HCT116 (cell line): ENCODE results near the gene DNM1. TPM values are rescaled to one million over a fixed set of nuclear protein-coding genes. Genes with fewer than 3 reads are reported as not detected.
"Not testable (repeated sequence)": the region's sequence is repeated elsewhere in the genome, so short reads cannot be mapped to it uniquely, and the experiment has no call there.

Source experiments
- ATAC-seq: fragments of 200-7000 bp; cut with Tn5 transposase; 2 replicates; pipeline ENCODE4 v1.9.1; 2020; ENCODE audit warnings: mild to moderate bottlenecking, moderate library complexity
- BruUV-seq: library from RNA; stranded (reverse); fragments of 400-500 nt; replicated peaks from 2 replicates; lab custom pipeline; 2021; lab: Mats Ljungman, UMichigan
- CTCF ChIA-PET: fragments of 300-600 bp; sonication (Branson Sonifier 250); formaldehyde crosslinking; loops from one replicate; lab custom pipeline; 2021; ENCODE audit warnings: antibody characterized with exemption; lab: Charles Lee
- POLR2A ChIA-PET: fragments of 300-600, 350-600 bp; sonication (Branson Sonifier 250); formaldehyde crosslinking; loops from one replicate; lab custom pipeline; 2021; ENCODE audit warnings: antibody characterized with exemption; lab: Charles Lee
- RAD21 ChIA-PET, 2 experiments: fragments of 300-600 bp; sonication (Branson Sonifier 250); formaldehyde crosslinking; loops; one replicate each; lab custom pipeline; 2023; ENCODE audit warnings: low total read pairs in 2 of 2; ENCODE audit not compliant: uncharacterized antibody in 2 of 2, unreplicated experiment in 2 of 2, low non-redundant PET in 1 of 2; lab: Charles Lee
- DNase-seq: peaks from one replicate; pipeline ENCODE4 v3.0.0-alpha.2; 2010; ENCODE audit warnings: low read depth, low spot score
- H2AFZ ChIP-seq: fragments of 200-600 bp; shearing (Covaris generic), sonication (generic); 2 replicates; pipeline ENCODE4 v1.6.1; 2017; ENCODE audit warnings: low read depth, mixed run types, mixed read lengths, antibody characterized with exemption, low read length; ENCODE audit not compliant: poor library complexity, severe bottlenecking
- H3K27ac ChIP-seq: 2 replicates; pipeline ENCODE4 v1.5.1; 2012; ENCODE audit warnings: low read depth, low read length
- H3K27me3 ChIP-seq: fragments of 200-600 bp; sonication (generic); 2 replicates; pipeline ENCODE4 v1.6.1; 2016; ENCODE audit warnings: mixed run types, low read length, mixed read lengths; ENCODE audit not compliant: insufficient read depth
- H3K36me3 ChIP-seq, 2 experiments: fragments of 200-500 bp in 1 of 2; fragments of 200-600 bp in 1 of 2; sonication (Bioruptor generic) in 1 of 2; sonication (generic) in 1 of 2; 2 replicates each; pipeline versions ENCODE4 v1.5.1 to v1.6.1; 2014 to 2016; ENCODE audit warnings: low read length in 2 of 2, inconsistent platforms in 1 of 2, mixed read lengths in 1 of 2, mixed run types in 1 of 2; ENCODE audit not compliant: insufficient read depth in 2 of 2, control insufficient read depth in 1 of 2
- H3K4me1 ChIP-seq, 2 experiments: fragments of 200-600 bp in 1 of 2; sonication (generic) in 1 of 2; 2 replicates each; pipeline versions ENCODE4 v1.5.1 to v1.6.1; 2012 to 2017; ENCODE audit warnings: low read length in 2 of 2, inconsistent platforms in 1 of 2, mild to moderate bottlenecking in 1 of 2, mixed read lengths in 1 of 2, mixed run types in 1 of 2, moderate library complexity in 1 of 2; ENCODE audit not compliant: insufficient read depth in 2 of 2, control insufficient read depth in 1 of 2
- H3K4me2 ChIP-seq: fragments of 200-600 bp; sonication (generic); 2 replicates; pipeline ENCODE4 v1.6.1; 2017; ENCODE audit warnings: mixed run types, low read length, mixed read lengths
- H3K4me3 ChIP-seq, 2 experiments: fragments of 200-600 bp in 1 of 2; sonication (generic) in 1 of 2; replicated peaks in 1 of 2; 2 replicates each; pipeline ENCODE4 v1.5.1; 2011 to 2016; ENCODE audit warnings: low read length in 2 of 2, control low read depth in 1 of 2, low read depth in 1 of 2, mild to moderate bottlenecking in 1 of 2, mixed read lengths in 1 of 2, mixed run types in 1 of 2
- H3K79me2 ChIP-seq: fragments of 200-600 bp; sonication (generic); 2 replicates; pipeline ENCODE4 v1.6.1; 2017; ENCODE audit warnings: mild to moderate bottlenecking, mixed run types, low read length, moderate library complexity, mixed read lengths; ENCODE audit not compliant: insufficient read depth
- H3K9ac ChIP-seq: fragments of 200-600 bp; sonication (generic); 2 replicates; pipeline ENCODE4 v1.6.1; 2016; ENCODE audit warnings: low read length, mixed read lengths
- H3K9me2 ChIP-seq: fragments of 200-600 bp; sonication (generic), shearing (Covaris generic); 2 replicates; pipeline ENCODE4 v1.6.1; 2017; ENCODE audit warnings: mixed run types, mild to moderate bottlenecking, moderate library complexity; ENCODE audit not compliant: insufficient read depth
- H3K9me3 ChIP-seq, 2 experiments: fragments of 200-500 bp in 1 of 2; fragments of 200-600 bp in 1 of 2; sonication (Bioruptor generic) in 1 of 2; sonication (generic) in 1 of 2; 2 replicates each; pipeline ENCODE4 v1.6.1; 2014 to 2017; ENCODE audit warnings: low read length in 2 of 2, mixed read lengths in 2 of 2, inconsistent platforms in 1 of 2, low read depth in 1 of 2, mild to moderate bottlenecking in 1 of 2, mixed run types in 1 of 2, moderate library complexity in 1 of 2; ENCODE audit not compliant: control insufficient read depth in 1 of 2, insufficient read depth in 1 of 2
- H4K20me1 ChIP-seq: fragments of 200-600 bp; sonication (generic), shearing (Covaris generic); 2 replicates; pipeline ENCODE4 v1.6.1; 2017; ENCODE audit warnings: mixed run types, mild to moderate bottlenecking, moderate library complexity; ENCODE audit not compliant: insufficient read depth
- EGR1 ChIP-seq: IDR thresholded peaks from 2 replicates; pipeline ENCODE4 v1.6.1; 2012; ENCODE audit warnings: low read depth
- EZH2 ChIP-seq: fragments of 200-600 bp; sonication (generic); IDR thresholded peaks from 2 replicates; pipeline ENCODE4 v1.6.1; 2017; ENCODE audit warnings: antibody characterized with exemption, mixed run types
- EZH2phosphoT487 ChIP-seq: fragments of 200-600 bp; IDR thresholded peaks from 2 replicates; pipeline ENCODE4 v1.6.1; 2018; ENCODE audit warnings: antibody characterized with exemption, borderline replicate concordance
- FOSL1 ChIP-seq: IDR thresholded peaks from 2 replicates; pipeline ENCODE4 v1.6.1; 2012; ENCODE audit warnings: low read depth
- POLR2A ChIP-seq: IDR thresholded peaks from 2 replicates; pipeline ENCODE4 v1.7.0; 2011; ENCODE audit warnings: borderline replicate concordance; ENCODE audit not compliant: insufficient read depth, insufficient read length; ENCODE audit errors: extremely low read depth
- POLR2AphosphoS5 ChIP-seq: IDR thresholded peaks from 2 replicates; pipeline ENCODE4 v1.6.1; 2011; ENCODE audit warnings: mild to moderate bottlenecking, low read depth, low read length, moderate library complexity
- RAD21 ChIP-seq: IDR thresholded peaks from 2 replicates; pipeline ENCODE4 v1.6.1; 2012; ENCODE audit warnings: low read depth, mild to moderate bottlenecking
- SIN3A ChIP-seq: IDR thresholded peaks from 2 replicates; pipeline ENCODE4 v1.6.1; 2012; ENCODE audit warnings: low read depth
- SRF ChIP-seq: IDR thresholded peaks from 2 replicates; pipeline ENCODE4 v1.6.1; 2012; ENCODE audit warnings: low read depth
- YY1 ChIP-seq: IDR thresholded peaks from 2 replicates; pipeline ENCODE4 v1.6.1; 2011; ENCODE audit warnings: low read length, low read depth, moderate library complexity, mild to moderate bottlenecking; ENCODE audit not compliant: insufficient replicate concordance; ENCODE audit errors: extremely low read depth
- ZBTB33 ChIP-seq: IDR thresholded peaks from 2 replicates; pipeline ENCODE4 v1.6.1; 2011; ENCODE audit warnings: mild to moderate bottlenecking, low read length, moderate library complexity; ENCODE audit not compliant: insufficient replicate concordance; ENCODE audit errors: extremely low read depth
- ZFX ChIP-seq: fragments of 450-650 bp; IDR thresholded peaks from 2 replicates; pipeline ENCODE4 v1.6.1; 2017
- ZNF274 ChIP-seq: fragments of 200-500 bp; sonication (Bioruptor generic); IDR thresholded peaks from 2 replicates; pipeline ENCODE4 v1.6.1; 2014; ENCODE audit warnings: mild to moderate bottlenecking, low read depth, low read length, inconsistent platforms
- intact Hi-C: fragments of 100-400 bp; cut with micrococcal nuclease; formaldehyde crosslinking; loops from 2 replicates; pipeline ENCODE4 v1.10.0; 2022
- total RNA-seq: library from RNA; stranded (reverse); gene quantifications from one replicate; pipeline ENCODE4 v1.2.1, GENCODE V29; 2021; ENCODE audit not compliant: unreplicated experiment

Gene DNM1
- total RNA-seq, 1 experiment from 2014 or later, result 12.0 TPM

- Histone ChIP-seq H3K4me1 (no peaks in the 10 kb centered on the region), H3K27me3 (no peaks in the 10 kb centered on the region), H3K79me2 (no peaks in the 10 kb centered on the region), H3K9me3 (no peaks in the 10 kb centered on the region), H2AFZ (no peak overlapping the region), H3K4me3 (no peak overlapping the region), H3K27ac (no peak overlapping the region), H3K9me2 (no peaks in the 10 kb centered on the region), H3K4me2 (no peak overlapping the region), H4K20me1 (no peaks in the 10 kb centered on the region), H3K9ac (no peak overlapping the region), H3K36me3 (no peaks in the 10 kb centered on the region)
- RAD21 ChIA-PET, result no interaction called here
- intact Hi-C loops, result no loop called here
- DNase-seq, result no peak
- TF ChIP-seq EGR1 (no peak), FOSL1 (no peak), ZFX (no peak), YY1 (no peak), SIN3A (no peak), SRF (no peak), ZBTB33 (no peak), POLR2AphosphoS5 (no peak), RAD21 (no peak), POLR2A (no peak), EZH2 (no peak), ZNF274 (no peak), EZH2phosphoT487 (no peak)
- ATAC-seq, result no peak
- POLR2A ChIA-PET, result no interaction called here
- CTCF ChIA-PET, result no interaction called here
- no TSS peak for BruUV-seq
Measured at GRCh38 chr9:128226412-128226801, 23.2 kb downstream of the DNM1 start.

GRCh38 chr9:128230897-128231296 is 27.7 kb downstream of the DNM1 start:
- H3K4me1 ChIP-seq, H4K20me1 ChIP-seq, H3K9ac ChIP-seq, DNase-seq, H3K9me2 ChIP-seq, H3K27me3 ChIP-seq, H3K36me3 ChIP-seq, H3K9me3 ChIP-seq, ATAC-seq, RAD21 ChIA-PET, H3K79me2 ChIP-seq, CTCF ChIA-PET, intact Hi-C loops, H2AFZ ChIP-seq, H3K4me2 ChIP-seq, H3K4me3 ChIP-seq, BruUV-seq, H3K27ac ChIP-seq: not testable (repeated sequence)
- POLR2A ChIA-PET, result interaction anchor here (0.7 kb wide), 1 partner anchor 19 kb away, joined by 4 read pairs; no protein-coding TSS in a partner anchor
